ENCODE results near the gene OR12D1. TPM values are rescaled to one million over a fixed set of nuclear protein-coding genes. Genes with fewer than 3 reads are reported as not detected.

The OR12D1 gene
- total RNA-seq (2022; extraction: Qiagen RNA extraction; ENCODE audit: low read depth): not detected in 5 replicates

GRCh38 chr6:29414588-29414987 is at the start of gene OR12D1:
Gene OR12D1 (plus strand): TSS chr6:29414928.

GRCh38 chr6:29368765-29369164 is 46.0 kb upstream of the OR12D1 start, which contains the start of gene OR5V1:
Gene OR5V1 (minus strand): TSS chr6:29368865. CDS start chr6:29356195, 12,670 bp downstream.

GRCh38 chr6:29375191-29375590 is 39.5 kb upstream of the OR12D1 start, which contains the start of gene OR12D3:
Gene OR12D3 (minus strand): TSS chr6:29375291. CDS start chr6:29375287, 4 bp downstream.

GRCh38 chr6:29395331-29395730 is 19.4 kb upstream of the OR12D1 start, which contains the start of gene OR12D2:
Gene OR12D2 (plus strand): TSS chr6:29395631. CDS start chr6:29396700, 1,069 bp downstream.

GRCh38 chr6:29439006-29439405 is 24.3 kb downstream of the OR12D1 start, which contains the start of gene OR10C1:
Gene OR10C1 (plus strand): TSS chr6:29439306. CDS start chr6:29440016, 710 bp downstream.

GRCh38 chr6:29456971-29457370 is 42.2 kb downstream of the OR12D1 start, which contains the start of the genes OR11A1 and OR2H1:
Gene OR11A1 (minus strand): TSS chr6:29457071. CDS start chr6:29427641, 29,430 bp downstream.
Gene OR2H1 (plus strand): TSS chr6:29457155. CDS start chr6:29461770, 4,615 bp downstream.

Other genes with a start within 250 kb of the OR12D1 start
- not detected in 5 replicates for gene OR2J2, start 244.0 kb upstream of the OR12D1 start, total RNA-seq (2022; extraction: Qiagen RNA extraction; ENCODE audit: low read depth)
- not detected in 5 replicates for gene OR14J1, start 113.2 kb upstream of the OR12D1 start, total RNA-seq (2022; extraction: Qiagen RNA extraction; ENCODE audit: low read depth)
- not detected in 5 replicates for gene OR5V1, start 46.1 kb upstream of the OR12D1 start, total RNA-seq (2022; extraction: Qiagen RNA extraction; ENCODE audit: low read depth)
- not detected in 5 replicates for gene OR12D3, start 39.6 kb upstream of the OR12D1 start, total RNA-seq (2022; extraction: Qiagen RNA extraction; ENCODE audit: low read depth)
- gene OR12D2, start 19.3 kb upstream of the OR12D1 start, total RNA-seq (2022; extraction: Qiagen RNA extraction; ENCODE audit: low read depth): not detected in 5 replicates
- gene OR10C1, start 24.4 kb downstream of the OR12D1 start, total RNA-seq (2022; extraction: Qiagen RNA extraction; ENCODE audit: low read depth): not detected in 5 replicates
- gene OR11A1, start 42.1 kb downstream of the OR12D1 start, total RNA-seq (2022; extraction: Qiagen RNA extraction; ENCODE audit: low read depth): not detected in 5 replicates
- gene OR2H1, start 42.2 kb downstream of the OR12D1 start, total RNA-seq (2022; extraction: Qiagen RNA extraction; ENCODE audit: low read depth): not detected in 5 replicates
- gene MAS1L, start 73.0 kb downstream of the OR12D1 start, total RNA-seq (2022; extraction: Qiagen RNA extraction; ENCODE audit: low read depth): not detected in 5 replicates
- 0.35 to 0.74 TPM (median 0.53 TPM) in 5 replicates for gene UBD, start 144.8 kb downstream of the OR12D1 start, total RNA-seq (2022; extraction: Qiagen RNA extraction; ENCODE audit: low read depth)
- gene OR2H2, start 170.2 kb downstream of the OR12D1 start, total RNA-seq (2022; extraction: Qiagen RNA extraction; ENCODE audit: low read depth): not detected in 5 replicates
- 3.7 to 8.2 TPM (median 5.7 TPM) in 5 replicates for gene GABBR1, start 218.3 kb downstream of the OR12D1 start, total RNA-seq (2022; extraction: Qiagen RNA extraction; ENCODE audit: low read depth)
- not detected in 5 replicates for gene MOG, start 242.2 kb downstream of the OR12D1 start, total RNA-seq (2022; extraction: Qiagen RNA extraction; ENCODE audit: low read depth)

Data from A549 treated with ZK216348 at 1 μM for 4 hours (cell line).